ENCODE data around the gene TPSG1.
"Not testable (repeated sequence)": the region's sequence is repeated elsewhere in the genome, so short reads cannot be mapped to it uniquely, and the experiment has no call there.

Gene TPSG1

GRCh38 chr16:1256296-1256873 lies 31.3 kb upstream of the TPSG1 start:
- not testable (repeated sequence) for DNase-seq

- not testable (repeated sequence) for DNase-seq
These were observed 30.4 kb upstream of the TPSG1 start, which contains the start of gene TPSD1 for GRCh38 chr16:1255276-1256122. TPSD1 (plus strand) TSS chr16:1256069; CDS start chr16:1256281, 212 bp downstream.

GRCh38 chr16:1254821-1255220 lies 29.8 kb upstream of the TPSG1 start:
- not testable (repeated sequence) for DNase-seq

GRCh38 chr16:1253701-1254364 lies 28.8 kb upstream of the TPSG1 start:
- DNase-seq, result not testable (repeated sequence)

- DNase-seq, result not testable (repeated sequence)
These were observed 24.1 kb upstream of the TPSG1 start for GRCh38 chr16:1249031-1249755.

- DNase-seq, result not testable (repeated sequence)
These were observed 23.0 kb upstream of the TPSG1 start for GRCh38 chr16:1247903-1248537.

- no peak for DNase-seq
These were observed 20.5 kb upstream of the TPSG1 start for GRCh38 chr16:1245452-1246020.

- no peak for DNase-seq
These were observed 19.8 kb upstream of the TPSG1 start for GRCh38 chr16:1244881-1245280.

GRCh38 chr16:1243907-1244850 lies 19.1 kb upstream of the TPSG1 start:
- not testable (repeated sequence) for DNase-seq

GRCh38 chr16:1243363-1243762 lies 18.3 kb upstream of the TPSG1 start:
- not testable (repeated sequence) for DNase-seq

- not testable (repeated sequence) for DNase-seq
These were observed 16.0 kb upstream of the TPSG1 start for GRCh38 chr16:1241081-1241480.

- not testable (repeated sequence) for DNase-seq
These were observed 15.4 kb upstream of the TPSG1 start, which contains the start of gene TPSAB1 for GRCh38 chr16:1240436-1240835. TPSAB1 (plus strand) TSS chr16:1240705; CDS start chr16:1240939, 234 bp downstream.

- DNase-seq, result not testable (repeated sequence)
These were observed 14.5 kb upstream of the TPSG1 start for GRCh38 chr16:1239575-1239974.

- DNase-seq, result not testable (repeated sequence)
These were observed 13.8 kb upstream of the TPSG1 start for GRCh38 chr16:1238909-1239308.

GRCh38 chr16:1237990-1238389 lies 12.9 kb upstream of the TPSG1 start:
- DNase-seq, result no peak

- DNase-seq, result not testable (repeated sequence)
These were observed 11.6 kb upstream of the TPSG1 start for GRCh38 chr16:1236659-1237058.

GRCh38 chr16:1232049-1232748 lies 7.1 kb upstream of the TPSG1 start:
- DNase-seq, result not testable (repeated sequence)

- DNase-seq, result not testable (repeated sequence)
These were observed 6.2 kb upstream of the TPSG1 start for GRCh38 chr16:1231301-1231700.

GRCh38 chr16:1230471-1231212 lies 5.6 kb upstream of the TPSG1 start:
- DNase-seq, result not testable (repeated sequence)
